NCI-H1417 (cell line): Measurements from ENCODE around the gene ITGB4.

Source experiments
- DNase-seq, 3 experiments: peaks; one replicate each; lab custom pipeline; 2025; lab: John Stamatoyannopoulos, UW

The ITGB4 gene

GRCh38 chr17:75731716-75732498 is 10.6 kb downstream of the ITGB4 start:
- no peak for DNase-seq

GRCh38 chr17:75733471-75733870 is 12.2 kb downstream of the ITGB4 start:
- DNase-seq: no peak

GRCh38 chr17:75734674-75735294 is 13.5 kb downstream of the ITGB4 start:
- DNase-seq: no peak

GRCh38 chr17:75736173-75736835 is 15.0 kb downstream of the ITGB4 start:
- no peak for DNase-seq

GRCh38 chr17:75737133-75737962 is 16.1 kb downstream of the ITGB4 start:
- no peak for DNase-seq

- no peak for DNase-seq
Measured at GRCh38 chr17:75738218-75738802, 17.1 kb downstream of the ITGB4 start.

- DNase-seq: no peak
Measured at GRCh38 chr17:75739174-75739573, 17.9 kb downstream of the ITGB4 start.

GRCh38 chr17:75739801-75740200 is 18.5 kb downstream of the ITGB4 start:
- no peak for DNase-seq

- no peak for DNase-seq
Measured at GRCh38 chr17:75740215-75740614, 19.0 kb downstream of the ITGB4 start.

- no peak for DNase-seq
Measured at GRCh38 chr17:75740631-75741077, 19.4 kb downstream of the ITGB4 start.

GRCh38 chr17:75742337-75742736 is 21.1 kb downstream of the ITGB4 start:
- DNase-seq: no peak

GRCh38 chr17:75743625-75744206 is 22.5 kb downstream of the ITGB4 start:
- DNase-seq: no peak

- no peak for DNase-seq
Measured at GRCh38 chr17:75748706-75749105, 27.4 kb downstream of the ITGB4 start.

- DNase-seq: peak; percentile 45 to 82 (median 49)
Measured at GRCh38 chr17:75749545-75750389, 28.5 kb downstream of the ITGB4 start.

- no peak for DNase-seq
Measured at GRCh38 chr17:75750661-75751423, 29.6 kb downstream of the ITGB4 start.

- DNase-seq: no peak
Measured at GRCh38 chr17:75751676-75752404, 30.6 kb downstream of the ITGB4 start.

GRCh38 chr17:75752405-75752709 is 31.1 kb downstream of the ITGB4 start:
- no peak for DNase-seq

GRCh38 chr17:75752802-75753513 is 31.7 kb downstream of the ITGB4 start:
- DNase-seq: no peak
